GM12878 (cell line): ENCODE results near the gene SCLY. TPM values are rescaled to one million over a fixed set of nuclear protein-coding genes. Genes with fewer than 3 reads are reported as not detected.
A peak's percentile ranks its signal among the peaks of the same experiment; 100 is the strongest.

Experiments
- ATAC-seq: fragments of 200-7000 bp; cut with Tn5 transposase; 3 replicates; pipeline ENCODE4 v1.9.1; 2020; ENCODE audit warnings: mild to moderate bottlenecking, moderate library complexity
- BruUV-seq: library from RNA; stranded (reverse); fragments of 400-500 nt; replicated peaks from 2 replicates; lab custom pipeline; 2021; lab: Mats Ljungman, UMichigan
- CTCF ChIA-PET: fragments of 300-600 bp; sonication (Branson Sonifier 250); formaldehyde crosslinking; extraction: SDS; loops from one replicate; lab custom pipeline; 2021; ENCODE audit warnings: inconsistent platforms; lab: Yijun Ruan, JAX
- POLR2A ChIA-PET: fragments of 350-600 bp; formaldehyde crosslinking; extraction: SDS; loops from one replicate; lab custom pipeline; 2021; ENCODE audit warnings: inconsistent platforms; lab: Charles Lee
- RAD21 ChIA-PET: fragments of 300-600 bp; sonication (Branson Sonifier 250); formaldehyde crosslinking; loops from one replicate; lab custom pipeline; 2023; ENCODE audit warnings: antibody characterized with exemption; ENCODE audit not compliant: unreplicated experiment; lab: Charles Lee
- SMC1A ChIA-PET: fragments of 300-600 bp; sonication (Branson Sonifier 250); formaldehyde crosslinking; loops from one replicate; lab custom pipeline; 2023; ENCODE audit not compliant: unreplicated experiment, uncharacterized antibody; lab: Charles Lee
- DNase-seq: peaks from one replicate; pipeline ENCODE4 v3.0.0-alpha.2; 2011; ENCODE audit warnings: low read depth, low spot score
- FAIRE-seq: peaks from 3 replicates; lab custom pipeline; 2011; peaks lifted over from hg19 to GRCh38; lab: Jason Lieb, UNC
- H2AFZ ChIP-seq: 2 replicates; pipeline ENCODE4 v1.6.0; 2011; ENCODE audit warnings: low read depth, low read length, control low read depth; ENCODE audit not compliant: control insufficient read depth
- H3K27ac ChIP-seq: 2 replicates; pipeline ENCODE4 v1.5.1; 2011; ENCODE audit warnings: control low read depth; ENCODE audit not compliant: control insufficient read depth, insufficient read depth
- H3K27me3 ChIP-seq, 2 experiments: replicated peaks in 1 of 2; 2 replicates each; pipeline versions ENCODE4 v1.6.0 to v1.6.1; 2011; ENCODE audit warnings: low read length in 1 of 2; ENCODE audit not compliant: control insufficient read depth in 2 of 2, insufficient read depth in 2 of 2
- H3K36me3 ChIP-seq, 2 experiments: 2 replicates each; pipeline ENCODE4 v1.5.1; 2011; ENCODE audit warnings: low read length in 1 of 2; ENCODE audit not compliant: control insufficient read depth in 2 of 2, insufficient read depth in 2 of 2
- H3K4me1 ChIP-seq: 2 replicates; pipeline ENCODE4 v1.6.1; 2011; ENCODE audit warnings: mild to moderate bottlenecking, low read length, moderate library complexity, mixed read lengths; ENCODE audit not compliant: control insufficient read depth, insufficient read depth
- H3K4me2 ChIP-seq: 2 replicates; pipeline ENCODE4 v1.6.0; 2011; ENCODE audit warnings: control low read depth; ENCODE audit not compliant: control insufficient read depth, insufficient read depth
- H3K4me3 ChIP-seq: fragments of 200-600 bp; sonication (generic); 2 replicates; pipeline ENCODE4 v1.5.1; 2016
- H3K79me2 ChIP-seq: 2 replicates; pipeline ENCODE4 v1.6.0; 2011; ENCODE audit warnings: low read length; ENCODE audit not compliant: control insufficient read depth, insufficient read depth
- H3K9ac ChIP-seq: 2 replicates; pipeline ENCODE4 v1.8.0; 2011; ENCODE audit warnings: low read length, control low read depth, mixed read lengths; ENCODE audit not compliant: control insufficient read depth, insufficient read depth
- H3K9me3 ChIP-seq: replicated peaks from 3 replicates; pipeline ENCODE4 v1.5.1; 2011; ENCODE audit warnings: mild to moderate bottlenecking, low read length; ENCODE audit not compliant: control insufficient read depth, insufficient read depth
- H4K20me1 ChIP-seq: 2 replicates; pipeline ENCODE4 v1.6.0; 2011; ENCODE audit not compliant: control insufficient read depth, insufficient read depth
- FOXM1 ChIP-seq: IDR thresholded peaks from 2 replicates; pipeline ENCODE4 v1.6.1; 2012; ENCODE audit warnings: low read depth, mild to moderate bottlenecking, inconsistent platforms, low read length, moderate library complexity
- SUZ12 ChIP-seq: fragments of 200-600 bp; sonication (generic); IDR thresholded peaks from one replicate; pipeline ENCODE4 v1.6.1; 2018; ENCODE audit warnings: antibody characterized with exemption, mild to moderate bottlenecking; ENCODE audit not compliant: unreplicated experiment
- WGBS: methylation state at CpG from one replicate; pipeline ENCODE4 v1.1.6; 2016; ENCODE audit warnings: low lambda C conversion rate; ENCODE audit not compliant: insufficient replicate concordance, insufficient coverage; ENCODE audit errors: missing lambda C conversion rate; 5-methylcytosine and 5-hydroxymethylcytosine counted together
- in situ Hi-C: fragments of 300-500 bp; cut with MboI; formaldehyde crosslinking; loops from 9 replicates; pipeline ENCODE4 v1.14.3; 2018; ENCODE audit warnings: mixed read lengths
- intact Hi-C: fragments of 100-400 bp; cut with micrococcal nuclease; formaldehyde crosslinking; loops from one replicate; pipeline ENCODE4 v1.14.2; 2022; ENCODE audit not compliant: unreplicated experiment
- polyA plus RNA-seq, 11 experiments: library from polyadenylated mRNA; depleted of rRNA in 4 of 11; unstranded in 6 of 11; stranded (reverse) in 5 of 11; fragments of >200 nt; fragmentation: Nextera tagmentation in 4 of 11; fragmentation: Illumina TruSeq in 1 of 11; extraction: Ambion mirVana in 4 of 11; extraction: Trizol in 1 of 11; gene quantifications; 1 replicate in 1 of 11; 2 replicates in 10 of 11; pipeline versions ENCODE4 v1.2.1 to v1.2.3, GENCODE V29; 2011 to 2016; ENCODE audit warnings: inconsistent platforms in 2 of 11, missing spikeins in 2 of 11, low read depth in 1 of 11
- total RNA-seq, 4 experiments: library from RNA; depleted of rRNA in 3 of 4; stranded (reverse); fragments of >200 nt in 3 of 4; fragmentation: Illumina TruSeq in 1 of 4; extraction: Trizol in 1 of 4; gene quantifications; 2 replicates each; pipeline versions ENCODE4 v1.2.1 to v1.2.3, GENCODE V29; 2013 to 2021
- TF ChIP-seq, protein P1 (sequence below): IDR thresholded peaks from 2 replicates; pipeline ENCODE4 v1.6.1; 2012; ENCODE audit warnings: low read depth, low read length, improper control_type of control experiment

SCLY gene
- total and polyA plus RNA-seq, 10 of the 15 experiments (the other 5 are each of a cell fraction or from before 2014, with no cell fraction given) = 3.3 to 49.1 (median 32.3) TPM

DNA sequence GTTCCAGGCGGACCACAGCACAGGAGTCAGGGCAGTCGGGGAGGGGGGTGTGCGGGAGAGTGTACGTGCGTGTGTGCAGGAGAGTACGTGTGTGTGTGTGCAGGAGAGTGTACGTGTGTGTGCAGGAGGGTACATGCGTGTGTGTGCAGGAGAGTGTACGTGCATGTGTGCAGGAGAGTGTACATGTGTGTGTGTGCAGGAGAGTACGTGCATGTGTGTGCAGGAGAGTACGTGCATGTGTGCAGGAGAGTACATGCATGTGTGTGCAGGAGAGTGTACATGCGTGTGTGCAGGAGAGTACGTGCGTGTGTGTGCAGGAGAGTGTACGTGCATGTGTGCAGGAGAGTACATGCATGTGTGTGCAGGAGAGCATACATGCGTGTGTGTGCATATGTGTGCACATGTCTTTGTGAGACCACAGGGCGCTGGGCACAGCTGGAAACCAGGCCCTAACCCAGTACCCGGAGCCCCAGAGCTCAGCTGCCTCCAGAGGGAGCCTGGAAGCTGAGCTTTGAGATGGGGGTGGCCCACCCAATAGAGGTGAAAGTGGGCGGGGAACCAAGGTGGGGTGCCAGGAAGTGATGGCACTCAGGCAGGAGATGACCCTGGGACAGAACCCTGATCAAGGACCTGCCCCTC lies 63.8 kb downstream of the SCLY start (continued):
- no peak for TF ChIP-seq SUZ12

DNA sequence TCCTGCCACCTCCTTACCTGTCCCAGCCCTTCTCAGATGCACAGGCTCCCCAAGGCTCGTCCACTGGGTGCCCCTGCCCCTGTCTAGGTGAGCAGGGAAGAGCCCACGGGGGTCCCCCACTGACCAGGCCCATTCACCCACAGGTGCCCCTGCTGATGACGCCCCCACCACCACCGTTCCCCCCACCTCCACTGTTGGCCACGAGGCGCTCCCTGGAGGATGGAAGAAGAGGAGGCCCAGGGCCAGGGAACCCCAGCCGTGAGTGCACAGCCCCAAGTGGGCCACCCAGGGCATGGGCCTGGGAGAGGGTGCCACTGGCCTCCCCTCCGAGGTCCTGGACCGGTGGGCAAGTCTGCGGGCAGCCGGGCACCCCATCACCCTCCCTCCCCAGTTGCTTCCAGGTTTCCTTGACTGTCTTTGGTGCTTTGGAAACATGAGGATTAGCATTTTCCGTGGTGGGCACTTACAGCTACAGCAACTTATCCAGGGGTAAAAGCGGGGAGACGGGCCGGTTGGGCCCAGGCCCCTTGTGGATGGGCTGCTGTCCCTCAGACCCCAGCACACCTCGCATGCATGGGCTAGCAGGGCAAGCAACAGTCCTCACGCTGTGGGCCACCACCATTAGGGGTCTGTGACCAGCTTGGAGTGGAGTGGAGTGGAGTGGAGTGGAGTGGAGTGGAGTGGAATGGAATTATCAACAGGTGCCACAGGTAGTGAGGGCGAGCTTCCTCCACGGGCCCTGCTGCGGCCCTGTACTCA lies 64.5 kb downstream of the SCLY start:
- in situ Hi-C loops (no loop called here), intact Hi-C loops (no loop called here)
- CTCF ChIA-PET = interaction anchor here (0.7 to 0.8 kb wide), 2 partner anchors 14 to 78 kb away, joined by 3 to 4 read pairs; partner anchors contain the start of gene ILKAP
- Histone ChIP-seq H3K27ac (no peak overlapping the region), H3K4me2 (no peak overlapping the region), H3K27me3 (no peaks in the 10 kb centered on the region), H3K9me3 (peaks cover 4% of the 10 kb centered on the region; the same call in 2 of the 3 replicates), H2AFZ (no peak overlapping the region), H3K79me2 (no peaks in the 10 kb centered on the region), H3K4me3 (no peak overlapping the region), H3K9ac (no peak overlapping the region), H3K4me1 (no peaks in the 10 kb centered on the region)
- FAIRE-seq (no peak), DNase-seq (no peak), ATAC-seq (peak; percentile 8; the same call in 1 of the 3 replicates)
- no TSS peak for BruUV-seq
- SMC1A ChIA-PET = interaction anchor here (1.0 kb wide), 1 partner anchor 16 kb away, joined by 4 read pairs; no protein-coding TSS in a partner anchor
- RAD21 ChIA-PET = no interaction called here
- POLR2A ChIA-PET = no interaction called here
- TF ChIP-seq, protein P1, sequence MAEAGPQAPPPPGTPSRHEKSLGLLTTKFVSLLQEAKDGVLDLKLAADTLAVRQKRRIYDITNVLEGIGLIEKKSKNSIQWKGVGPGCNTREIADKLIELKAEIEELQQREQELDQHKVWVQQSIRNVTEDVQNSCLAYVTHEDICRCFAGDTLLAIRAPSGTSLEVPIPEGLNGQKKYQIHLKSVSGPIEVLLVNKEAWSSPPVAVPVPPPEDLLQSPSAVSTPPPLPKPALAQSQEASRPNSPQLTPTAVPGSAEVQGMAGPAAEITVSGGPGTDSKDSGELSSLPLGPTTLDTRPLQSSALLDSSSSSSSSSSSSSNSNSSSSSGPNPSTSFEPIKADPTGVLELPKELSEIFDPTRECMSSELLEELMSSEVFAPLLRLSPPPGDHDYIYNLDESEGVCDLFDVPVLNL = no peak
- TF ChIP-seq FOXM1 = no peak
- TF ChIP-seq, all 136 proteins: peak for 0
- Histone ChIP-seq H3K36me3 (no peaks in the 10 kb centered on the region), H4K20me1 (no peaks in the 10 kb centered on the region)
- WGBS = 58% methylated on average over 19 of the region's 20 CpGs
